ENCODE measurements around the gene SAA1.

DNA sequence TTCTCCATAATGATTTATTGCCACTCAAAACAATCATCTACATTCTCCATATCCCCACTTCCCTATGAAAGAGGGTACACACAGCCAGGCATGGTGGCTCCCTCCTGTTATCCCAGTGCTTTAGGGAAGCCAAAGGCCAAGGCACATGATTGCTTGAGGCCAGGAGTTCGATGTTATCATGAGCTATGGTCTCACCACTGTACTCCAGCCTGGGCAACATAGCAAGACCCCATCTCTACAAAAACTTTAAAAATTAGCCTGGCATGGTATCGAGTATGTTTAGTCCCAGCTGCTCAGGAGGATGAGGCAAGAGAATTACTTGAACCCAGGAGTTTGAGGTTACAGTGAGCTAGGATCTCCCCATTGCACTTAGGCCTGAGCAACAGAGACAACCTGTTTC is 49.8 kb downstream of the SAA1 start:
- TF ChIP-seq TAF1 (IDR thresholded peaks at IDR 0.05; ENCODE audit: borderline replicate concordance, low read depth, low read length) = no peak
- TF ChIP-seq POLR2AphosphoS5 (IDR thresholded peaks at IDR 0.05; ENCODE audit: low read depth, low read length) = no peak

All from GM12892 (cell line).